Gastroesophageal sphincter (tissue), 4 donors: Measurements from ENCODE around the gene HLA-DRA. TPM values are rescaled to one million over a fixed set of nuclear protein-coding genes. Genes with fewer than 3 reads are reported as not detected.
A peak's percentile ranks its signal among the peaks of the same experiment; 100 is the strongest.

Experiments
- ATAC-seq: fragments of 150-250 bp; one replicate; pipeline ENCODE4 v1.9.1; 2016; ENCODE audit warnings: mild to moderate bottlenecking, moderate library complexity
- H3K27ac ChIP-seq, 4 donors: fragments of 200-600 bp; sonication (generic) in 3 of 4; 1 replicate in 3 of 4; 2 replicates in 1 of 4; pipeline ENCODE4 v1.5.1; 2016 to 2019
- H3K27me3 ChIP-seq: fragments of 200-600 bp; sonication (generic); one replicate; pipeline ENCODE4 v1.5.1; 2019
- H3K36me3 ChIP-seq, 2 donors: fragments of 200-600 bp; sonication (generic); one replicate each; pipeline ENCODE4 v1.5.1; 2019; ENCODE audit warnings: control low read depth in 1 of 2
- H3K4me1 ChIP-seq, 3 donors: fragments of 200-600 bp; sonication (generic); 1 replicate in 2 of 3; 2 replicates in 1 of 3; pipeline ENCODE4 v1.5.1; 2016 to 2019; ENCODE audit warnings: control low read depth in 2 of 3
- H3K4me3 ChIP-seq, 2 donors: fragments of 200-600 bp; sonication (generic); one replicate each; pipeline ENCODE4 v1.5.1; 2019; ENCODE audit warnings: mild to moderate bottlenecking in 1 of 2, moderate library complexity in 1 of 2
- H3K9me3 ChIP-seq, 3 donors: fragments of 200-600 bp; sonication (generic); one replicate each; pipeline ENCODE4 v1.5.1; 2017 to 2019; ENCODE audit warnings: control low read depth in 2 of 3
- CTCF ChIP-seq, 4 experiments: fragments of 200-600 bp in 2 of 4; fragments of 450-650 bp in 2 of 4; sonication (generic) in 1 of 4; IDR thresholded peaks; one replicate each; pipeline ENCODE4 v1.5.1; 2017 to 2019; ENCODE audit warnings: antibody characterized with exemption in 4 of 4, mild to moderate bottlenecking in 2 of 4, moderate library complexity in 2 of 4
- EP300 ChIP-seq: sonication (generic); formaldehyde crosslinking; IDR thresholded peaks from one replicate; pipeline ENCODE4 v1.6.1; 2017; ENCODE audit warnings: antibody characterized with exemption, mild to moderate bottlenecking
- POLR2A ChIP-seq, 2 donors: fragments of 450-650 bp; IDR thresholded peaks; one replicate each; pipeline ENCODE4 v1.6.1; 2017; ENCODE audit warnings: antibody characterized with exemption in 2 of 2, mild to moderate bottlenecking in 2 of 2, moderate library complexity in 1 of 2
- POLR2AphosphoS5 ChIP-seq: sonication (generic); formaldehyde crosslinking; IDR thresholded peaks from one replicate; pipeline ENCODE4 v1.6.1; 2017; ENCODE audit warnings: antibody characterized with exemption
- WGBS, 2 donors: methylation state at CpG; one replicate each; pipeline ENCODE4 v1.1.5; 2018; ENCODE audit warnings: low coverage in 1 of 2; 5-methylcytosine and 5-hydroxymethylcytosine counted together
- total RNA-seq, 4 donors: library from RNA; depleted of rRNA; stranded (reverse); fragments of >200 nt; gene quantifications; one replicate each; pipeline ENCODE4 v1.1.0, GENCODE V29; 2016

Gene HLA-DRA
- total RNA-seq: 100 to 1,000 TPM in 2 of 4 donors, 10 to 100 TPM in 2; 43.6 to 285 (median 108) TPM

GRCh38 chr6:32439602-32440214, at the start of gene HLA-DRA:
Gene HLA-DRA (plus strand): TSS chr6:32439887. CDS start chr6:32439951, 64 bp downstream.
- no peaks in the 10 kb centered on the region for H3K9me3 ChIP-seq
- no peaks in the 10 kb centered on the region for H3K4me1 ChIP-seq
- 28 to 32% methylated on average over 5 to 8 of the region's 9 CpGs for WGBS, 2 donors
- ATAC-seq: peak; percentile 65
- H3K27me3 ChIP-seq: peaks cover 22% of the 10 kb centered on the region
- H3K36me3 ChIP-seq: no peaks in the 10 kb centered on the region
- TF ChIP-seq EP300: no peak
- no peak for TF ChIP-seq POLR2AphosphoS5
- TF ChIP-seq CTCF (IDR thresholded peaks at IDR 0.05): no peak
- peak in 1 of 2 donors; percentile 38 for TF ChIP-seq POLR2A (IDR thresholded peaks at IDR 0.05)
- H3K4me3 ChIP-seq: peak within 1 kb of the TSS; percentile 36 to 44
- H3K27ac ChIP-seq: peak within 1 kb of the TSS; percentile 39 to 57 (median 52)

- no peak for ATAC-seq
- peaks cover 8% of the 10 kb centered on the region for H3K27me3 ChIP-seq
- no peaks in the 10 kb centered on the region for H3K4me1 ChIP-seq
- no peaks in the 10 kb centered on the region for H3K36me3 ChIP-seq
- WGBS, 2 donors: 72 to 74% methylated on average over 6 of the region's 6 CpGs
- no peak overlapping the region for H3K27ac ChIP-seq
- no peak overlapping the region for H3K4me3 ChIP-seq
- no peak for TF ChIP-seq POLR2AphosphoS5
- TF ChIP-seq CTCF (IDR thresholded peaks at IDR 0.05): no peak
- TF ChIP-seq POLR2A (IDR thresholded peaks at IDR 0.05): no peak
- TF ChIP-seq EP300: no peak
- H3K9me3 ChIP-seq: no peaks in the 10 kb centered on the region
Observed at GRCh38 chr6:32391505-32391904, 48.2 kb upstream of the HLA-DRA start.

GRCh38 chr6:32393665-32394420, 45.8 kb upstream of the HLA-DRA start:
- no peaks in the 10 kb centered on the region for H3K36me3 ChIP-seq
- peak; percentile 78 for ATAC-seq
- no peaks in the 10 kb centered on the region for H3K9me3 ChIP-seq
- H3K27ac ChIP-seq: peak overlapping the region in 2 of 4 donors; percentile 24 to 57
- peaks cover 4% of the 10 kb centered on the region for H3K27me3 ChIP-seq
- H3K4me1 ChIP-seq: no peaks in the 10 kb centered on the region
- no peak overlapping the region for H3K4me3 ChIP-seq
- 70 to 92% methylated on average over 2 to 3 of the region's 7 CpGs for whole genome bisulfite sequencing, 2 donors
- TF ChIP-seq CTCF (IDR thresholded peaks at IDR 0.05): no peak
- no peak for TF ChIP-seq POLR2A (IDR thresholded peaks at IDR 0.05)
- TF ChIP-seq EP300: no peak

GRCh38 chr6:32396028-32396427, 43.7 kb upstream of the HLA-DRA start:
- H3K4me3 ChIP-seq: no peak overlapping the region
- 93 to 94% methylated on average over 7 to 9 of the region's 10 CpGs for WGBS, 2 donors
- H3K4me1 ChIP-seq: no peaks in the 10 kb centered on the region
- no peak overlapping the region for H3K27ac ChIP-seq
- ATAC-seq: no peak
- TF ChIP-seq CTCF (IDR thresholded peaks at IDR 0.05) (no peak), POLR2A (IDR thresholded peaks at IDR 0.05) (no peak), EP300 (no peak), POLR2AphosphoS5 (no peak)
- H3K27me3 ChIP-seq: peaks cover 12% of the 10 kb centered on the region
- no peaks in the 10 kb centered on the region for H3K9me3 ChIP-seq
- H3K36me3 ChIP-seq: no peaks in the 10 kb centered on the region
